GM10248 (cell line): ENCODE results near the gene KIFC3.

Source experiments
- CTCF ChIA-PET: fragments of 300-600 bp; sonication (Branson Sonifier 250); formaldehyde crosslinking; extraction: SDS; loops from one replicate; lab custom pipeline; 2021; ENCODE audit warnings: antibody characterized with exemption; lab: Yijun Ruan, JAX
- POLR2A ChIA-PET: fragments of 350-650 bp; sonication (Branson Sonifier 250); formaldehyde crosslinking; extraction: SDS; loops from one replicate; lab custom pipeline; 2020; ENCODE audit warnings: antibody characterized with exemption; lab: Yijun Ruan, JAX
- DNase-seq: peaks from one replicate; pipeline ENCODE4 v3.0.0; 2012; ENCODE audit errors: extremely low spot score
- CTCF ChIP-seq: IDR thresholded peaks from 2 replicates; pipeline ENCODE4 v1.5.1; 2012; ENCODE audit warnings: mild to moderate bottlenecking, low read depth; ENCODE audit errors: extremely low read depth, missing control alignments, control extremely low read depth

The KIFC3 gene

GRCh38 chr16:57762365-57763040 lies 39.8 kb downstream of the KIFC3 start:
- ChIA-PET CTCF (no interaction called here), POLR2A (no interaction called here)
- TF ChIP-seq CTCF = no peak
- no peak for DNase-seq

- ChIA-PET CTCF (no interaction called here), POLR2A (interaction anchor here (0.6 kb wide), 1 partner anchor 289 kb away, joined by 4 read pairs; no protein-coding TSS in a partner anchor)
- no peak for TF ChIP-seq CTCF
- DNase-seq = no peak
Observed at GRCh38 chr16:57761957-57762356, 40.3 kb downstream of the KIFC3 start.

GRCh38 chr16:57761301-57761700 lies 41.0 kb downstream of the KIFC3 start:
- TF ChIP-seq CTCF = no peak
- POLR2A ChIA-PET = interaction anchor here (0.6 kb wide), 1 partner anchor 289 kb away, joined by 4 read pairs; no protein-coding TSS in a partner anchor
- no peak for DNase-seq
- CTCF ChIA-PET = no interaction called here

GRCh38 chr16:57760357-57761160 lies 41.7 kb downstream of the KIFC3 start:
- ChIA-PET CTCF (interaction anchor here (0.9 to 1.2 kb wide), 2 partner anchors 15 to 16 kb away, joined by 3 to 6 read pairs; no protein-coding TSS in a partner anchor), POLR2A (no interaction called here)
- no peak for DNase-seq
- no peak for TF ChIP-seq CTCF

GRCh38 chr16:57759541-57760356 lies 42.5 kb downstream of the KIFC3 start:
- ChIA-PET POLR2A (no interaction called here), CTCF (interaction anchor here (0.9 to 1.2 kb wide), 2 partner anchors 14 to 17 kb away, joined by 3 to 6 read pairs; no protein-coding TSS in a partner anchor)
- no peak for DNase-seq
- TF ChIP-seq CTCF = no peak

GRCh38 chr16:57759131-57759530 lies 43.2 kb downstream of the KIFC3 start:
- DNase-seq = no peak
- no peak for TF ChIP-seq CTCF
- CTCF ChIA-PET = interaction anchor here (1.2 kb wide), 1 partner anchor 13 kb away, joined by 6 read pairs; no protein-coding TSS in a partner anchor
- POLR2A ChIA-PET = no interaction called here
